Natural killer cell (primary cell): ENCODE measurements around the gene SCFD2. TPM values are rescaled to one million over a fixed set of nuclear protein-coding genes. Genes with fewer than 3 reads are reported as not detected.

Source experiments
- ATAC-seq, 3 donors: fragments of 150-1000 bp in 2 of 3; fragments of 200-7000 bp in 1 of 3; cut with Tn5 transposase; 1 replicate in 1 of 3; 2 replicates in 2 of 3; pipeline ENCODE4 v1.10.0; 2021; ENCODE audit warnings: mild to moderate bottlenecking in 2 of 3, moderate library complexity in 2 of 3
- DNase-seq, 2 donors: peaks; one replicate each; pipeline versions ENCODE4 v3.0.0 to v3.0.0-alpha.2; 2013 to 2021; ENCODE audit warnings: mixed read lengths in 1 of 2
- H3K27ac ChIP-seq: one replicate; pipeline ENCODE4 v1.5.1; 2013; ENCODE audit warnings: mild to moderate bottlenecking, low read length
- H3K27me3 ChIP-seq: one replicate; pipeline ENCODE4 v1.6.1; 2013; ENCODE audit warnings: low read length; ENCODE audit not compliant: control insufficient read depth, insufficient read depth
- H3K36me3 ChIP-seq: one replicate; pipeline ENCODE4 v1.6.1; 2013; ENCODE audit warnings: low read length; ENCODE audit not compliant: control insufficient read depth, insufficient read depth
- H3K4me1 ChIP-seq: one replicate; pipeline ENCODE4 v1.6.1; 2013; ENCODE audit warnings: low read length; ENCODE audit not compliant: control insufficient read depth, insufficient read depth
- H3K4me3 ChIP-seq: one replicate; pipeline ENCODE4 v1.5.1; 2013; ENCODE audit warnings: low read length
- H3K9me3 ChIP-seq: one replicate; pipeline ENCODE4 v1.6.1; 2013; ENCODE audit warnings: low read length; ENCODE audit not compliant: control insufficient read depth, insufficient read depth
- H3K27ac Mint-ChIP-seq, 2 donors: one replicate each; pipeline ENCODE4 v1.8.0; 2022; ENCODE audit warnings: mild to moderate bottlenecking in 2 of 2, mixed read lengths in 2 of 2, moderate library complexity in 1 of 2
- H3K27me3 Mint-ChIP-seq, 2 donors: one replicate each; pipeline ENCODE4 v1.8.0; 2022; ENCODE audit warnings: low read depth in 2 of 2, mixed read lengths in 2 of 2
- H3K36me3 Mint-ChIP-seq: one replicate; pipeline ENCODE4 v1.8.0; 2022; ENCODE audit warnings: mixed read lengths
- H3K4me1 Mint-ChIP-seq, 2 donors: one replicate each; pipeline ENCODE4 v1.8.0; 2022; ENCODE audit warnings: mixed read lengths in 2 of 2
- H3K4me3 Mint-ChIP-seq: one replicate; pipeline ENCODE4 v1.8.0; 2022; ENCODE audit warnings: mild to moderate bottlenecking, moderate library complexity, mixed read lengths
- H3K9me3 Mint-ChIP-seq, 2 donors: one replicate each; pipeline ENCODE4 v1.8.0; 2022; ENCODE audit warnings: mixed read lengths in 2 of 2
- CTCF ChIP-seq: fragments of 200-600 bp; IDR thresholded peaks from one replicate; pipeline ENCODE4 v1.8.0; 2022; ENCODE audit warnings: antibody characterized with exemption
- WGBS: methylation state at CpG from one replicate; pipeline ENCODE4 v1.1.7; 2013; ENCODE audit warnings: missing lambda C conversion rate; ENCODE audit not compliant: insufficient coverage; 5-methylcytosine and 5-hydroxymethylcytosine counted together
- intact Hi-C: fragments of 100-400 bp; cut with micrococcal nuclease; formaldehyde crosslinking; loops from one replicate; pipeline ENCODE4 v1.14.2; 2022
- total RNA-seq, 4 donors: library from RNA; stranded (reverse); fragments of 120-200 nt in 1 of 4; gene quantifications; one replicate each; pipeline versions ENCODE4 v1.2.3 to v1.2.4, GENCODE V29; 2013 to 2022

SCFD2 gene
- total RNA-seq, 3 donors from 2014 or later (not counting 1 experiment from before 2014, with no cell fraction given): 26.4 to 29.4 (median 28.9) TPM

- H3K4me1 Mint-ChIP-seq: peaks cover 5 to 9% of the 10 kb centered on the region in 2 donors
- Histone ChIP-seq H3K4me3 (no peak overlapping the region), H3K4me1 (no peaks in the 10 kb centered on the region), H3K36me3 (no peaks in the 10 kb centered on the region), H3K9me3 (no peaks in the 10 kb centered on the region), H3K27ac (no peak overlapping the region), H3K27me3 (no peaks in the 10 kb centered on the region)
- no peak for TF ChIP-seq CTCF
- H3K9me3 Mint-ChIP-seq: no peaks in the 10 kb centered on the region
- ATAC-seq (no peak), DNase-seq (no peak)
- H3K27me3 Mint-ChIP-seq: no peaks in the 10 kb centered on the region
- H3K36me3 Mint-ChIP-seq: no peaks in the 10 kb centered on the region
- no peak overlapping the region for H3K27ac Mint-ChIP-seq
- no peak overlapping the region for H3K4me3 Mint-ChIP-seq
- intact Hi-C loops: no loop called here
- 92% methylated on average over 2 of the region's 3 CpGs for WGBS
These were observed 486.4 kb downstream of the SCFD2 start for GRCh38 chr4:52879471-52879870.

- H3K27ac Mint-ChIP-seq: no peak overlapping the region
- H3K4me3 ChIP-seq: no peak overlapping the region
- ATAC-seq: no peak
- H3K9me3 Mint-ChIP-seq: no peaks in the 10 kb centered on the region
- intact Hi-C loops: no loop called here
- no peak overlapping the region for H3K27ac ChIP-seq
- no peaks in the 10 kb centered on the region for H3K36me3 ChIP-seq
- no peaks in the 10 kb centered on the region for H3K27me3 Mint-ChIP-seq
- H3K4me1 Mint-ChIP-seq: peaks cover 5 to 9% of the 10 kb centered on the region in 2 donors
- no peak for DNase-seq
- WGBS: 96% methylated on average over 6 of the region's 6 CpGs
- no peaks in the 10 kb centered on the region for H3K9me3 ChIP-seq
- no peak for TF ChIP-seq CTCF
- H3K4me3 Mint-ChIP-seq: no peak overlapping the region
- H3K36me3 Mint-ChIP-seq: peaks cover 2% of the 10 kb centered on the region
- no peaks in the 10 kb centered on the region for H3K4me1 ChIP-seq
- no peaks in the 10 kb centered on the region for H3K27me3 ChIP-seq
These were observed 488.2 kb downstream of the SCFD2 start for GRCh38 chr4:52877694-52878093.

GRCh38 chr4:52877036-52877435 lies 488.8 kb downstream of the SCFD2 start:
- WGBS: 91% methylated on average over 2 of the region's 2 CpGs
- H3K27ac Mint-ChIP-seq: no peak overlapping the region
- TF ChIP-seq CTCF: no peak
- Histone ChIP-seq H3K27me3 (no peaks in the 10 kb centered on the region), H3K9me3 (no peaks in the 10 kb centered on the region), H3K4me1 (no peaks in the 10 kb centered on the region), H3K4me3 (no peak overlapping the region), H3K36me3 (no peaks in the 10 kb centered on the region), H3K27ac (no peak overlapping the region)
- peaks cover 5 to 9% of the 10 kb centered on the region in 2 donors for H3K4me1 Mint-ChIP-seq
- H3K27me3 Mint-ChIP-seq: no peaks in the 10 kb centered on the region
- DNase-seq (no peak), ATAC-seq (no peak)
- H3K36me3 Mint-ChIP-seq: peaks cover 8% of the 10 kb centered on the region
- intact Hi-C loops: no loop called here
- H3K9me3 Mint-ChIP-seq: no peaks in the 10 kb centered on the region
- H3K4me3 Mint-ChIP-seq: no peak overlapping the region

- Histone ChIP-seq H3K4me1 (no peaks in the 10 kb centered on the region), H3K36me3 (no peaks in the 10 kb centered on the region), H3K4me3 (no peak overlapping the region), H3K9me3 (no peaks in the 10 kb centered on the region), H3K27ac (no peak overlapping the region), H3K27me3 (no peaks in the 10 kb centered on the region)
- no peaks in the 10 kb centered on the region for H3K4me1 Mint-ChIP-seq
- no peak for ATAC-seq
- intact Hi-C loops: no loop called here
- DNase-seq: peak in 1 of 2 donors; percentile 7
- 73% methylated on average over 4 of the region's 4 CpGs for WGBS
- peaks cover 8% of the 10 kb centered on the region for H3K36me3 Mint-ChIP-seq
- TF ChIP-seq CTCF: no peak
- H3K27ac Mint-ChIP-seq: no peak overlapping the region
- H3K9me3 Mint-ChIP-seq: no peaks in the 10 kb centered on the region
- H3K4me3 Mint-ChIP-seq: no peak overlapping the region
- H3K27me3 Mint-ChIP-seq: no peaks in the 10 kb centered on the region
These were observed 489.8 kb downstream of the SCFD2 start for GRCh38 chr4:52876069-52876468.
